ENCODE data around the gene SLC35F6.

The SLC35F6 gene

GRCh38 chr2:26718949-26719686 lies 45.0 kb upstream of the SLC35F6 start:
- TF ChIP-seq CTCF (IDR thresholded peaks at IDR 0.05; ENCODE audit: borderline replicate concordance, control extremely low read depth, extremely low read depth, insufficient read depth, missing control alignments), result no peak
- no peak for DNase-seq (ENCODE audit: low spot score)
- in situ Hi-C loops (cut with MboI; ENCODE audit: low sequenced_read_pairs, unreplicated experiment), result no loop called here

GRCh38 chr2:26720322-26721114 lies 43.6 kb upstream of the SLC35F6 start:
- DNase-seq (ENCODE audit: low spot score), result no peak
- TF ChIP-seq CTCF (IDR thresholded peaks at IDR 0.05; ENCODE audit: borderline replicate concordance, control extremely low read depth, extremely low read depth, insufficient read depth, missing control alignments), result no peak
- in situ Hi-C loops (cut with MboI; ENCODE audit: low sequenced_read_pairs, unreplicated experiment), result no loop called here

GRCh38 chr2:26721115-26722032 lies 42.7 kb upstream of the SLC35F6 start:
- no peak for TF ChIP-seq CTCF (IDR thresholded peaks at IDR 0.05; ENCODE audit: borderline replicate concordance, control extremely low read depth, extremely low read depth, insufficient read depth, missing control alignments)
- in situ Hi-C loops (cut with MboI; ENCODE audit: low sequenced_read_pairs, unreplicated experiment), result no loop called here
- DNase-seq (ENCODE audit: low spot score), result no peak

- no peak for TF ChIP-seq CTCF (IDR thresholded peaks at IDR 0.05; ENCODE audit: borderline replicate concordance, control extremely low read depth, extremely low read depth, insufficient read depth, missing control alignments)
- in situ Hi-C loops (cut with MboI; ENCODE audit: low sequenced_read_pairs, unreplicated experiment), result no loop called here
- no peak for DNase-seq (ENCODE audit: low spot score)
These were observed 41.8 kb upstream of the SLC35F6 start for GRCh38 chr2:26722328-26722727.

- DNase-seq (ENCODE audit: low spot score), result no peak
- in situ Hi-C loops (cut with MboI; ENCODE audit: low sequenced_read_pairs, unreplicated experiment), result no loop called here
- no peak for TF ChIP-seq CTCF (IDR thresholded peaks at IDR 0.05; ENCODE audit: borderline replicate concordance, control extremely low read depth, extremely low read depth, insufficient read depth, missing control alignments)
These were observed 41.2 kb upstream of the SLC35F6 start for GRCh38 chr2:26722911-26723310.

GRCh38 chr2:26723475-26723874 lies 40.6 kb upstream of the SLC35F6 start:
- in situ Hi-C loops (cut with MboI; ENCODE audit: low sequenced_read_pairs, unreplicated experiment), result no loop called here
- TF ChIP-seq CTCF (IDR thresholded peaks at IDR 0.05; ENCODE audit: borderline replicate concordance, control extremely low read depth, extremely low read depth, insufficient read depth, missing control alignments), result no peak
- no peak for DNase-seq (ENCODE audit: low spot score)
